Measurements from ENCODE around the gene PCNX2. TPM values are rescaled to one million over a fixed set of nuclear protein-coding genes. Genes with fewer than 3 reads are reported as not detected.

Gene PCNX2
- total RNA-seq, 4 donors from 2014 or later, result 5.0 to 12.5 (median 9.6) TPM

DNA sequence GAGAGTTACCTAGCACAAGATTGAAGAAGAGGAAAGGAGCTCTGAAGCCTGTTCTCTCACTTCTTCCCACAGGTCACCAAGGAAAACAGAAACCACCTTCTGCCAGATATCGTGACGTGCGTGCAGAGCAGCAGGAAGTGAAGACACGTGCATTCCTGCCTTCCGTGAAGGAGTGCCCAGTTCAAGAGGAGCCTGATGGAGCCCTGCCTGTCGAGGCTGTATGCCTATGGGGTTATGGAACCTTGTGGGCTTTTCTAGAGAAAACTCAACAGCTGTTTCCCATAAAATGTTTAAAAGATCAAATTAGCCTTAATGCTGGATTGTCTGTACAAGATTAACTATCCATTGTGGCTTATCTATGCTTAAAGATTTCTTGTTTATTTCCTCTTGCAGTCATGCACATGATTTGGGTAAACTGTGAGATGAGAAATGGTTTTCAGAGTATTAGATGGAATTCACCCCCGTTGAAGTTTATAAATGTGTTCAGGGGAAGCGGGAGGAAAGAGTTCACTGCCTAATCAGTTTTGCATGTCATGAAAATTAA lies 317.4 kb downstream of the PCNX2 start:
- TF ChIP-seq, protein P1, sequence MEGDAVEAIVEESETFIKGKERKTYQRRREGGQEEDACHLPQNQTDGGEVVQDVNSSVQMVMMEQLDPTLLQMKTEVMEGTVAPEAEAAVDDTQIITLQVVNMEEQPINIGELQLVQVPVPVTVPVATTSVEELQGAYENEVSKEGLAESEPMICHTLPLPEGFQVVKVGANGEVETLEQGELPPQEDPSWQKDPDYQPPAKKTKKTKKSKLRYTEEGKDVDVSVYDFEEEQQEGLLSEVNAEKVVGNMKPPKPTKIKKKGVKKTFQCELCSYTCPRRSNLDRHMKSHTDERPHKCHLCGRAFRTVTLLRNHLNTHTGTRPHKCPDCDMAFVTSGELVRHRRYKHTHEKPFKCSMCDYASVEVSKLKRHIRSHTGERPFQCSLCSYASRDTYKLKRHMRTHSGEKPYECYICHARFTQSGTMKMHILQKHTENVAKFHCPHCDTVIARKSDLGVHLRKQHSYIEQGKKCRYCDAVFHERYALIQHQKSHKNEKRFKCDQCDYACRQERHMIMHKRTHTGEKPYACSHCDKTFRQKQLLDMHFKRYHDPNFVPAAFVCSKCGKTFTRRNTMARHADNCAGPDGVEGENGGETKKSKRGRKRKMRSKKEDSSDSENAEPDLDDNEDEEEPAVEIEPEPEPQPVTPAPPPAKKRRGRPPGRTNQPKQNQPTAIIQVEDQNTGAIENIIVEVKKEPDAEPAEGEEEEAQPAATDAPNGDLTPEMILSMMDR (IDR thresholded peaks at IDR 0.05), result no peak
- TF ChIP-seq POLR2A (IDR thresholded peaks at IDR 0.05), result no peak
- 37 to 43% methylated on average over 8 of the region's 8 CpGs for WGBS, 2 donors
- DNase-seq (ENCODE audit: low spot score in 2 of 2), result no peak

GRCh38 chr1:232974971-232975370 lies 320.6 kb downstream of the PCNX2 start:
- TF ChIP-seq POLR2A (IDR thresholded peaks at IDR 0.05), result no peak
- TF ChIP-seq, protein P1 (IDR thresholded peaks at IDR 0.05), result no peak
- intact Hi-C loops (cut with DNase I; ENCODE audit: low total_unique reads), result no loop called here
- no peak overlapping the region for H3K4me3 ChIP-seq (ENCODE audit: low read depth, poor library complexity, severe bottlenecking)
- DNase-seq (ENCODE audit: low spot score in 2 of 2), result no peak
- WGBS, 2 donors, result 53 to 68% methylated on average over 3 of the region's 3 CpGs

More for the DNA sequence above, 317.4 kb downstream of the PCNX2 start:
- H3K4me3 ChIP-seq (ENCODE audit: low read depth, poor library complexity, severe bottlenecking), result no peak overlapping the region
- intact Hi-C loops (cut with DNase I; ENCODE audit: low total_unique reads), result no loop called here

DNA sequence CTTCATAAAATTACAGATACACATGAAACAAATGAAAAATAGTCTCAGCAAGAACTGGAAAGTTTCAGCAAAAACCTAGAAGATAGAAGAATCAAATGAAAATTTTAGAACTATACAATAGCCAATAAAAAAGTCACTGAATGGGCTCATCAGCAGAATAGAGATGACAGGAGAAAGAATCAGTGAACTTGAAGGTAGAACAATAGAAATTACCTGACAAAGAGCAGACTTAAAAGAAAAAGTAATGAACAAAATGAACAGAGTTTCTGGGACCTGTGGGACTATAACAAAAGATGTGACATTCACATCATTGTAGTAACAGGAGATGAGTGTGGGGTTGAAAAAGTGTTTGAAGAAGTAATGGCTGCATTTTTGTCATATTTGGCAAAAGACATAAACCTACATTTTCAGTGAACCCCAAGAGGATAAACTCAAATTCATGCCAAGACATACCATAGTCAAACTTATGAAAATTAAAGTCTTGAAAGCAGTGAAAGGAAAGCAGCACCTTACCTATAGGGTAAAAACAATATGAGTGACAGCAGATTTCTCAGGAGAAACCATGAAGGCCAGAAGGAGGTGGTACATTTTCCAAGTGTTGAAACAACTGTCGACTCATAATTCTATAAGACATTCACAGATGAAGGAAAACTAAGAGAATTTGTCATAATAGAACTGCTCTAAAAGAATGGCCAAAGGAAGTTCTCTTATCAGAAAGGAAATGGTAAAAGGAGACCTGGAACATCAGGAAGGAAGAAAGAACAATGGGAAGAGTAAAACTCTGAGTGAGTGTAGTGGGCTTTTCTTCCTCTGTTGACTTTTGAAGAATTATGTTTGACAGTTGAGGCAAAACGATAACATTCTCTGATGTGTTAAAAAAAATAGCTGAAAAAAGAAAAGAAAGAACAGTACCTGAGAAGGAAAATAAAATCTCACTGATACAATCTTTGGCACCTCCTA lies 321.6 kb downstream of the PCNX2 start:
- TF ChIP-seq, protein P1 (IDR thresholded peaks at IDR 0.05), result no peak
- TF ChIP-seq POLR2A (IDR thresholded peaks at IDR 0.05), result no peak

DNA sequence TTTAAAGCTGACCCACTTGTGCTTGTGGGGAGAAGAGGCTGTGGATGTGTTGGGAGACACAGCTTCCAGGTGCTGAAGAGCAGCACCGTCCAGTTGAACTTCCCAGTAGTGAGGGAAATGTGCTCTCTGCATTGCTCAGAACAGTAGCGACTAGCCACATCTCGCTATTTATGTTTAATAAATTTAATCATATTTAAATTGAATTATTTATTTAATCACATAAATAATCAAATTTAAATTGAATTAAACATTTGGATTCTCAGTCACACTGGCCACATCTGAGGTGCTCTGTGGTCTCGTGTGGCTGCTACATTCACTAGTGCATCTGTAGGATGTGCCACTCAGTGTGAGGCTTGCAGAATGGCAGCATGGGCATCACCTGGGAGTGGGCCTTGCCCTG lies 325.0 kb downstream of the PCNX2 start:
- no peak overlapping the region for H3K4me3 ChIP-seq (ENCODE audit: low read depth, poor library complexity, severe bottlenecking)
- TF ChIP-seq POLR2A (IDR thresholded peaks at IDR 0.05), result no peak
- TF ChIP-seq, protein P1 (IDR thresholded peaks at IDR 0.05), result no peak
- WGBS, 2 donors, result 91 to 97% methylated on average over 4 of the region's 4 CpGs
- intact Hi-C loops (cut with DNase I; ENCODE audit: low total_unique reads), result no loop called here
- no peak for DNase-seq (ENCODE audit: low spot score in 2 of 2)

More for the DNA sequence above, 321.6 kb downstream of the PCNX2 start:
- WGBS, 2 donors, result 67 to 74% methylated on average over 2 of the region's 2 CpGs
- intact Hi-C loops (cut with DNase I; ENCODE audit: low total_unique reads), result no loop called here
- no peak for DNase-seq (ENCODE audit: low spot score in 2 of 2)
- H3K4me3 ChIP-seq (ENCODE audit: low read depth, poor library complexity, severe bottlenecking), result no peak overlapping the region

DNA sequence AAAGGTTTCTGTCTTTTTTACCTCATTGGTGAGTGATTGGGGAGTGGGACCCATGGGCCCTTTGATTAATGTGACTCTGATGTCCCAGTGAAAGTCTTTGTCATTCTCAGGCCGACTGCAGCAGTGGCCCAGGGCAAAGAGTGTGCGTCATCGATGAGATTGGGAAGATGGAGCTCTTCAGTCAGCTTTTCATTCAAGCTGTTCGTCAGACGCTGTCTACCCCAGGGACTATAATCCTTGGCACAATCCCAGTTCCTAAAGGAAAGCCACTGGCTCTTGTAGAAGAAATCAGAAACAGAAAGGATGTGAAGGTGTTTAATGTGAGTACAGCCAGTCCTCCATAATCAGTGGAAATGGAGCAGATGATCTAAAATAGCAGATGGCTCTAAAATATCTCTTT lies 325.7 kb downstream of the PCNX2 start:
- TF ChIP-seq, protein P1 (IDR thresholded peaks at IDR 0.05), result no peak
- TF ChIP-seq POLR2A (IDR thresholded peaks at IDR 0.05), result no peak
- 82 to 86% methylated on average over 5 of the region's 5 CpGs for WGBS, 2 donors
- no peak for DNase-seq (ENCODE audit: low spot score in 2 of 2)
- H3K4me3 ChIP-seq (ENCODE audit: low read depth, poor library complexity, severe bottlenecking), result no peak overlapping the region
- intact Hi-C loops (cut with DNase I; ENCODE audit: low total_unique reads), result no loop called here

All from lower leg skin (tissue), 4 donors.